GM21825 (cell line): ENCODE results near the gene ARHGAP22.

Experiments used
- ATAC-seq: cut with Tn5 transposase; IDR thresholded peaks from one replicate; pipeline ENCODE4 v1.9.1; 2021; ENCODE audit warnings: mild to moderate bottlenecking, moderate library complexity; ENCODE audit not compliant: unreplicated experiment

Gene ARHGAP22

DNA sequence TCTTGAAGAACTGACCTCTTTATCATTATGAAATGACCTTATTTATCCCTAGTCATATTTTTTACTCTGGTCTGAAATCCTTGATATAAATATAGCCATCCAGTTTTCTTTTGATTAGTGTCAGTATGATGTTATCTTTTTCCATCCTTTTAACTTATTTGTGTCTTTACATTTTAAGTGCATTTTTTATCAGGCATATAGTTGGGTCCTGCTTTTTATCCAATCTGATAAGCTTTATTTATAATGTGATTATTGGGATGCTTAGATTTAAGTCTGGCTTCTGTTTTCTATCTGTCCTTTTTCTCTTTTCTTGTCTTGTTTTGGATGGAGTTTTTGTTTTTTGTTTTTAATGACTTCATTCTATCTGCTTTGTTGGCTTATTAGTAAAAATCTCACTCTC, 119.2 kb downstream of the ARHGAP22 start:
- no peak for ATAC-seq

DNA sequence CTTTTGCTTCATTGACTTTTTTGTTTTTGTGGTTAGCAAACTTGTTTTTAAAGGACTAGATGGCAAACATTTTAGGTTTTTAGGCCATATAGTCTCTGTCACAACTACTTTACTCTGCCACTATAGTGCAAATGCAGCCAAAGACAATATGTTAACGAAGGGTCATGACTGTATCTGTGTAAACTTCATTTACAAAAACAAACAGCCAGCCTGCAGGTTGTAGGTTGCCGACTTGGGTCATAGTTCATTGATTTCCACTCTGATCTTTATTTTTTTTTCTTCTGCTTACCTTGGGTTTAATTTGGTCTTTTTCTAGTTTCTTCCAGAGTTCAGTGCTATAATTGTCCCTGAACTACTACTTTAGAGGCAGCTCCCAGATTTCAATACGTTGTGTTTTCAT, 120.0 kb downstream of the ARHGAP22 start:
- no peak for ATAC-seq

DNA sequence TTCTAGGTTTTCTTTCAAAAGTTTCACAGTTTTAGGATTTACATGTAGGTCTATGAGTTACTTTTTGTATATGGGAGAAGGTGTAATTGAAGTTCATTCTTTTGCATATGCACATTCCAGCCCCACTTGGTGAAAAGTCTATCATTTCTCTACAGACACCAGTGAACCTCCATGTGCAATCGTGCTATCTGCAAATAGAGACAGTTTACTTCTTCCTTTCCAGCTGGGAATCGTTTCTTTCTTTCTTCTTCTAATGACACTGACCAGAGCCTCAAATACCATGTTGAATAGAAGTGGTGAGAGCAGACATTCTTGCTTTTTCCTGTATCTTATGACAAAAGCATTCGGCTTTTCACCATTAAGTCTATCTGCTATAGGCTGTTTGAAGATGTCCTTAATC, 122.7 kb downstream of the ARHGAP22 start:
- ATAC-seq = no peak

DNA sequence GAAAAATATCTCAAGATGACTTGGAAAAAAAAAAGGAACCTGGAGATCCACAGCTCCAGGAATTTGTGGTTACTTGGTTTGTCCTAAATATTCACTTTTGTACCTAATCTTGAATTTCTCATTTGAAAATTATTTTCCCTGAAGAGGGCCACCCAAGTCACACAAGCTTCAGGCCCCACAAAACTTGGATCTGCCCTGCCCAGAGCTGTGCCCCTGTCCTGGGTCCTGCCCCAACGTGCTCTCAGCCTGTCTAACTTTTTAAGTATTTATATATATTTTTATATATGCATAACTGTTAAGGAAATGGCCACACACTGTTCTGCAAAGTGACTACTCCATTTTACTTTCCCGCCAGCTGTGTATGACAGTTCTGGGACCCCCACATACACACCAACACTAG, 123.5 kb downstream of the ARHGAP22 start:
- no peak for ATAC-seq

DNA sequence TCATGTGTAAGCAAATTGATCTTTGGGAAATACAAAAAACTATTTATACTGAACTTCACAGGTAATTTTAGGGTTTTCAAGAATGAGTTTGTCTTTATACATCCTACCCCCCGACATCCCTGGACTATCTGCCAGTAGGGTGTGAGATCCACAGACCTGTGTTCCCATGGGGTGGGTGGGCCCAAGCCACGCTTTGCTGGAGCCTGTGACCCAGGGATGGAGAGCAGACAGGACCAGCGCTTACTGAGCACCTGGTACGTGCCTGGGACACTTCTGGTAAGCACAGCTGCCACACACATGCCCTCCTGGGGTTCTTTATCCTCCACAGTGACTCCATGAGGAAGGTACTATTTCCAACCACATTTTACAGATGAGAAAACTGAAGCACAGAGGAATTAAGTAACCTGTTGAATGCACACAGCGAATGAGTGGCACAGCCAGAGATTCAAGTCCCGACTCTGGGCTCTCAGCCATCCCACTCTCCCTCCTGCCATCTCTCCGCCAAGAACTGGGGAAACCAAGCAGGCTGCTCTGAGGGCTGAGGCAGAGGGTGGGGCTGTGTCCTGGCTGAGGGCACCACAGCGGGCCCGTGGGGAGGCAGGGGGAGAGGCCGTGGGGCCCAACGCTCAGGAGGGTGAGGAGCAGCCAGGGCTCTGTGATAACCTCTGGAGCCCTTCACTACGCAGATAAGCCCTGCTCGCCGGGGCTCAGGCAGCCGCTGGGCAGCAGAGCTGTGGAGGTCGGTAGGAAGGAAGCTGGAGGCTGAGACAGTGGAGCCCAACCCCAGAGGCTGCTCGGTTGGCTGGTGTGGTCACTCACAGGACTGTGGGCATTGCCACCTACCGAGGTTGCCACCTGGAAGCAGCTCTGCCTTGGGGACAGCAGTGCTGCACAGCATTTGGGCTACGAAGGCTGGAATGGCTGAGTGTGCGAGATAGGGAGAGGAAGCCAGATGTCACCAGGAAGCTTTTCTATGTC, 124.2 kb downstream of the ARHGAP22 start:
- ATAC-seq = no peak

DNA sequence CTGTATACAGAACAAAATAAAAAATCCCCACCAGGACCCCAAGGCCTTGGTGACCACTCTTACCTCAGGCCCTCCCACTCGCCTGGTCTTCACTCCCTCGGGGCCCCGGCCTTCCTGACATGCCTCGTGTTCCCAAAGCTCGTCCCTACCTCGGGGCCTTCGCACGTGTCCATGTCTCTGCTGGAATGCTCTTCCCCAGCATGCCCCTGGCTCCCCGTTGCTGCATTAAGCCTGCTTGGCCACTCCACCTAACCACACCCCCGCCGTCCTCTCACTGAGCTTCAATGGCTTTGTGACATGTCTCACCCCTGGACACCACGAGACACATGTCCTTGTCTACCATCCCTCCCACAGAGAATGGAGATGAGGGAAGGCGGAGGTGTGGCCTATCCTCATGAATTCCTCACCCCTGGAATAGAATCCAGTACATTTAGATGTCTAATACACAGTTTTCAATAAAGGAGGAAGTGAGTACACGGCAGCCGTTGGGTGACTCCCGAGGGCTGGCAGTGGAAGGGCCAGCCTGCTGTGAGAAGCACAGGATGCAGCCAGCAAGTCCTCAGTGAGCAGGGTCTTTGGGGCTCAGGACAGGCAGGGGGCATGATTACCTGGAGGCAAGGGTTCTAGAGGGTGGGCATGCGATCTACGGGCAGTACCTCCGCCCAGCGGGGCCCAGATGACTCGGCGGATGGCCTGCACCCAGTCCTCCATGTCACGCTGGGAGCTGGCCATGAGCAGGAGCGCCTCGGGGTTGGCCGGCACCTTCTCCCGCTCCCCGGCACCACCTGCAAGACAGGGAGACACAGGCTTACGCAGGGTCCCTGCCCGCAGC, 125.7 kb downstream of the ARHGAP22 start:
- no peak for ATAC-seq

DNA sequence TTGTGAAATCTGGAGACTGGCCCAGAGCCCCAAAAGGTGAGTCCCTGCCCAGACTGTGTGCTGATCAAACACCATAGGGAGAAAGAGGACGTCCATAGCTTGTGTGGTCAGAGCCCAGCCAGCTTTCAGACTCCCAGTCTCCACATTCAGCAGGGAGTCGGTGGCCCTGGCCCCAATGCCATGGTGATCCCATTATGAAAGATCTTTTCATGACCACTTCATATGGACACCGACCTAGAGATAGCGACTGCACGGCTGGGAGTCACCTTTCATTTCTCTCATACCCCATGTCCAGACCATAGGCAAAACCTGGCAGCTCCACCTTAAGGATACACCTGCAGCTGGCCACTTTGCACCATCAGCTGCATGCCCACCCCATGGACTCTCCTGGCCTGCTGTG, 126.4 kb downstream of the ARHGAP22 start:
- no peak for ATAC-seq

DNA sequence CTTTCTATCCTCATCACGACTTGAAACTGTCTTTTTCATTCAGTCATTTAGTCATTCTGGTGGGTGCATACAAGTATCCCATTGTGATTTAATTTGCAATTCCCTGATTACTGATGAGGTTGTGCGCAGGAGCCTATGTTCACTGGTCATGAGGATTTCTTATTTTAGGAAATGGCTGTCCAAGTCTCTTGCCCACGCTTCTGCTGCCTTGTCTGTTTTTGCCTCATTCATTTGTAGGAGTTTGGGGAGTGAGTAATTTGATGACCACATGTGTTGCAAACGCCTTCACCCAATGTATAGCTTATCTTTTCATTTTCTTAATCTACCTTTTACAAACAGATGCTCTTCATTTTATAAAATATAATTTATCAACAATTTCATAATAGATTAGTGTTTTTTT, 127.3 kb downstream of the ARHGAP22 start:
- ATAC-seq = no peak

DNA sequence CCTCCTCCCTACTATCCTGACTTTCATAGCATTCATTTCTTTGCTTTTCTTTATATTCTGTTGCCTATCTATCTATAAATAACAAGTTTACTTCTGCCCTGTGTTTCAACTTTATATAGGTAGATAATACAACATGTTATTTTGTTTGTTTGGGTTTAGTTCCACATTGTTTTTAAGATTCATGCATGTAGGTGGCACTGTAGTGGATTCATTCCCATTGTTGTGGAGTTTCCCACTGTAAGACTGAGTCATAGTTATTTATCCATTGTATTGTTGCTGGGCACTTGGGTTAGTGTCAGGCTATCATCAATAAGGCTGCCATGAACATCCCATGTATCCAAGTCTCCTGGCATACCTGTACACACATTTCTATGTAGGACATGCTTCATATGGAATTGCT, 127.7 kb downstream of the ARHGAP22 start:
- ATAC-seq = no peak

DNA sequence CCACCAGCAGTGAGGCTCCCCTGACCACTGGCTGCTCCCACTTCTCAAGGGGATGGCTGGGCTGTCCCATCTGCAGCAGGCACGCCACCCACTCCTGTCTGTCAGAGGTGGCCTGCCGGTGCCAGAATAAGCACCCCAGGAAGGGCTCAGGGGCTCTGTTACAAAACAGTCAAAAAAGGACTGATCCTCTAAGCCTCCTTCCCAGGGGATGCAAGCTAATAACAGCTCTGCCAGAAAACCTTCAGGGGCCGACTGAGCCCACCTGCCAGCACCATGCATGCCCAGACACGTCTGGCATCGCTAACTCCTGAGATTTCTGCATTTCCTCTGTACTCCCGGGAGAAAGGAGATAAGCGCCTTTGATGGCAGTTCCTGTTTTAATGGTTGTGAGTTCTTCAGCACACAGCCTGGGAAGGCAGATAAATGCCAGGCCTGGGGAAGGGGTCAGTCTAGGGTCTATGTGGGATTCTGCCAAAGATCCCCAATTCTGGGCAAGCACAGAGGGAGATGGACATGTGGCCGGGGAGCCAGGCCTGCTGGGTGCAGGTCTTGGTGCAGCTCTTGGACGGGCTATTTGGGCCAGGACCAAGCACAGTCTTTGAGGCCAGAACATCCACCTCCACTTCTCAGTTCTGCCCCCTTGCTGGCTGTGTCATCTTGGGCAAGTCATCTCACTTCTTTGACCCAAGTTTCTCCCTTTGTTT, 128.4 kb downstream of the ARHGAP22 start:
- ATAC-seq = no peak

DNA sequence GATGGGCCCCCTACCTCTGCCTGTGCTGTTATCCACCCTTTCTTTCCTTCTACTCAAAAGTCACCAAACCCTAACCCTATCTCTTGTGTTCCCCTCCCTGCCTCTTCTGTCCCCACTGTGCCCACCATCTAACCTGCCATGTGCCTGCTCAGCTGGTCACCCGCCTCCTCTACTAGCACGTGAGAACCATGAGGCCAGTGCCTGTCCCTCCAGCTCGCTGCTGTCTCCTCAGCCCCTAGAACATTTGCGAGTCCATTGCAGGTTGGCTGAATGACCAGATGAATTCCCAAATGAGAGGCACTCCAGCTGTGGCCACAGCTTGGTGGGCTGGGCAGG, 129.0 kb downstream of the ARHGAP22 start:
- no peak for ATAC-seq

DNA sequence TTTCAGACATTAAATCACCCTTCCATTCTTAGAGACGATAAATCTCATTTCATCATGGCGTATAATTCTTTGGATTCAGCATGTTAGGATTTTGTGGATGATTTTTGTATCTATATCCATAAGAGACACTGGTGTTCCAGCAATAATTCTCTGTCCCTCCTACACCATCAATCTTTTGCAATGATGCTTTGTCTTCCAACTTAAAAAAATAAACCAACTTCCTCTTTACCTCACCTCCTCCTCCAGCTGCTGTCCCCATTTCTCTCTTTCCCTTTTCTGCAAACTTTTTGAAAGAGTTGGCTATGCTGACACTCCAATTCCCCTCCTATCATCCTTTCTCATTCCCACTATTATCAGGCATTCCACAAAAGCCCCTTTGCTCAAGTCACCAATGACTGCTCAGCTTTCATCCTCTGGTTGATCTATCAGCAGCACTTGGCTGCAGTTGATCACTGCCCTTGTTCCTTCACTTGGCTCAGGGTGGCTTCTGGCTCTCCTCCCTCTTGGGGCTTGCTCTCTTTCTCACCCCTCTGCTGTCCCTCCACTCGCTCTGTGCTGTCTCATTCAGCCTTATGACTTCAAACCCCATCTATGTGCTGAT, 130.0 kb downstream of the ARHGAP22 start:
- no peak for ATAC-seq

DNA sequence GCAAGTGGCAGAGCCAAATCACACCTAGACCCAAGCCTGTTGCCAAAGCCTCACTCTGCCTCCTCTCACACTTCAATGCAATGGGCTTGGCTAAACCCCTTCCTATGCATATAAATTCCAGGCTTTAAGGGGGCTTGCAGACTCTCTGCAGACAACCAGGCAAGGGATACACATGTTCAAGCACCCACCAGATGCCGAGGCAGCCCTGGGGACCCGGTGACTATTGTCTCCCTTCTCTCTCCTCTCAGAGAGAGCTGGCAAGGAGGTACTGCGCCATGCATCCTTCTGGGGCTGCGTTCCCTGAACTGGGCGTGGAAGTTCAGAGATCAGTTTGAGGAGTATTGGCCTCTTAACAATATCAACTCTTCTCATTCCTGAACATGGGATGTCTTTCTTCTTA, 131.2 kb downstream of the ARHGAP22 start:
- ATAC-seq = no peak

DNA sequence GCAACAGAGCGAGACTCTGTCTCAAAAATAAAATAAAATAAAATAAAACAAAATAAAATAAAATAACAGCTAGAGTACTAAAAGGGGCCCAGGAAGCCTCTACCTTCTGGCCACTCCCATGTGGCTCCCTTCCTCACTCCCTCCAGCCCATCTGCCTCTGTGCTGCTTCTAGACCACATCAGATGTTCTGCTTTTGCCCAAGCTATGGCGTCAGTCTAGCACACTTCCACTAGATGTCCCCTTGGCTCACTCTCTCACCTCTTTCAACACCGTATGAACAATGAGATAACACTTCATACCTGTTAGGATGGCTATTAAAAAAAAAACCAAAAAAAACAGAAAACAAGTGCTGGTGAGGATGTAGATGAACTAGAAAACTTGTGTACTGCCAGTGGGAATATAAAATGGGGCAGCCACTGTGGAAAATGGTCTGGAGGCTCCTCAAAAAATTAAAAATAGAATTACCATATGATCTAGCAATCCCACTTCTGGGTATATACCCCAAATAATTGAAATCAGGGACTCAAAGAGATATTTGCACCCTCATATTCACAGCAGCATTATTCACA, 132.3 kb downstream of the ARHGAP22 start:
- no peak for ATAC-seq

DNA sequence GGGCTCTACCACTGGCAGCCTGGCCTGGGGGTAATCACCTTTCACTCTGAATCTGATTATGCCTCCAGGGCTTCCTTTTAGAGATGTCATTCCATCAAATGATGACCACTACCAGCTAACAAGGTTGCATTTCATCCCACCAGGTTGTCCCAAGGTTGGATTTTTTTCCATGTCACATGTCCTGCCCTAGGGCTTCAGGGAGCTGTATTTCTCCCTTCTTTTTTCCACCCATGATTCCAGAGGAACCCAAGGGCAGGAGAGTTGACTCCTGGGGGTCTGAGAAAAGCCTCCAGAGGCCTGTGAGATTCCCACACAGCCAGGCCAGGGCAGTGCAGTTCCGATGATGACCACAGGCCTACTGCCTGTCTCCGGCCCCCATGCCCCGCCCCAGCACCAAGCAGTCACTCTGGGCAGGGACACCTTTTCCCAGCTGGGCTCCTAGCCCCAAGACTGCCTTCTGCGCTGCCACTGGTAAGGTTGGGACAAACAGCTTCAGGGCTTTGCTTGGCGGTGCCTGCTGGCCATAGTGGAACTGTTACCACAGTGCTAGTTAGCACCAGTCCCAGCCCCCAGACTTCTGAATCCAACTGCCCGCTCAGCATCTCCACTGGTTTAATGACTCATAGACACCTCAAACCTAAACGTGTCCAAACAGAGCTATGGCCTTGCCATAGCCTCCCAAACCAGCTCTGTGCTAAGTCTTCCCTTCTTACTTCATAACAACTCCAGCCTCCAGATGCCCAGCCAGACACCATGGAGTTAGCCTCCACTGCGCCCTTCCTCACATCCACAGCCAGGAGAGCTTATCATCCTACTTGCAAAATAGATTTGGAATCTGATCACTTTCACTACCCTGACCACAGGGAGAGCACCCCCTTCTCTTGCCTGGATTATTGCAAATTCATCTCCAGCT, 133.7 kb downstream of the ARHGAP22 start:
- ATAC-seq = no peak

DNA sequence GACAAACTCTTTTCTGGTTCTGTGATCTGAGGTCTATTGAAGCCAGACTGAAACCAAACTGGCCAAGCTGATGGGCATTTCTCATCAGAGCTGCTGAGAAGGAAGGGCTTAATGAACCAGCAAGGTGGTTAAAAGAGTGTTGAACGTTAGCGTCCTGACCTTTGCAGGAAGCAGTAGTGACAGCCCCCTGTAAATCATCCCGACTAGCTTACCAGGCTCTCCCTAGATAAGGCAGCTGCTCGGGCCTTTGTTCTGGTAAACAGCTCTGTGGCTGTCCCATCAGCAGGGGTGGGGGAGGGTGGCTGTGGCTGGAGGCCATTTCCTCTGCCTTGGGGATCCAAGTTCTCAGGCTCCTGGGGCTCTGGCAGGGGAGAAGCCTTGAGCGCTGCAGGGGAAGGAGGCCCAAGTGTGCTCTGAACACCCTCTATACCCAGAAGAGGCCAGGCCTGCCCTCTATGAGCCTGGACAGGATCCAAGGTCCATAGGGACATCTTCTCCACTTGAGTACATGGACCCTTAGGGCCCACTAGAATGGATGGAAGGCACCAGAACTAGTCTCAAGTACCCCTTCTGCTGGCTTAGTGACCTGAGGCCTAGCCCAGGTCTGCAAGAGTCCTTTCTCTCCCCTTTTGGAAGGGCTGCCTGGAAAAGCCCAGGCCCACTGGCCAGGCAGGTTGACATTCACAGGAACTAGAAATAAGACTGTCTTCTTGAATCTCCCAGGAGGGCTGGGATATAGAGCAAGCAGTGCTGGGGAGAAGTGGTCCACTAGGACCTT, 134.6 kb downstream of the ARHGAP22 start:
- ATAC-seq = no peak

DNA sequence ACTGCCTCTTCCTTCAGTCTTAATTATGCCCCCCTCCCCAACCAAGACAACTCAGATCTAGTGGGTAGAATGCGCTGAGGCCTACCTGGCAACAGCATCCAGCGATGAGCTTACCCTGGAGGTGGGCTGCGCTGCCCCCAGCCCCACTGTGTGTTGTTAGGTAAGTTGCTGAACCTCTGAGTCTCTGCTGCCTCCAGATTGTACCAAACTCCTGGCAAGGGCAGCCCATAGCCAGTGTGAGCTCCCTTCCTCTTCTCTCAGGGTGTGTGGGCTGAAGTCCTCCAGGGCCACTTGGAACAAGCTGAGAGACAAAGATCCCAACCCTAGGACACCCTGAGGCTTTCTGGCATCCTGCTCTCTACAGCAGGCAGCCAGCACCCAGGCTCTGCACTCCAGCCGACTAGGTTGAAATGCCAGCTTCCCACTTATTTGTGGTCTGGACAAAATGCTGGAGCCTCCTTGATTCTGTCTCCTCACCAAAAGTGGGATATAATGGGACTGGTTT, 135.3 kb downstream of the ARHGAP22 start:
- ATAC-seq = no peak

DNA sequence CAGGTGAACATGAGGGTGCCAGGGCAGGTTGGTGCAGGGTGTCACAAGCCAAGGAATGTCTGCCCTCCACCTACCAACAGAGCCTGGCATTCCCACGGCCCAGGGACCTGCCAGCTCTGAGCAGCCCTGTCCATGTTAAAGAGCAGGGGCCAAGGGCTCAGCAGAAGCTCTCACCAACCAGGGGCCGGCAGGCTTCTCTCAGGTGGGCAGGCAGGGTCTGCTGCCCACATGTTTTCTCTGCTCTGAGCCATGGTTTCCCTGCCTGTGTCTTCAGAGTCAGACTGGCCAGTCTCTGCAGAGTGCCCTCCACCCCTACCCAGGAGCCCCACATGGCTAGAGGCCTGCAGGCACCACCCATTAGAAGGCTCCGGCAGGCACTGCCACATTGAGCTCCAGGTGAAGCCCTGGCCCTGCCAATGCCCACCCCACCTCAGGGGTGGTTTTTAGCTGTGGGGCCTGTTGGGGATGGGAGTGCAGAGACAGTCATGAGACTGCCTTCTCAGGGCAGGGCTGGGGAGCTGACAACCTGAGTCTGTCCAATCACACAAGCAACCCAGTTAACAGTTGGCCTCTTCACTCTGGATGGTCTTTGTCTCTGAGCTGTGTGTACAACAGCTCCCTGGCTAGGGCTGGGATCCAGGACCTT, 135.9 kb downstream of the ARHGAP22 start:
- no peak for ATAC-seq
